Endothelial cell of umbilical vein (primary cell): ENCODE data around the gene TRMT2B. TPM values are rescaled to one million over a fixed set of nuclear protein-coding genes. Genes with fewer than 3 reads are reported as not detected.

Experiments
- BruUV-seq: library from RNA; stranded (reverse); fragments of 400-500 nt; replicated peaks from 2 replicates; lab custom pipeline; 2021; lab: Mats Ljungman, UMichigan
- CTCF ChIA-PET: fragments of 300-600, 350-600 bp; sonication (Branson Sonifier 250); formaldehyde crosslinking; loops from one replicate; lab custom pipeline; 2021; ENCODE audit warnings: antibody characterized with exemption, inconsistent platforms; lab: Charles Lee
- POLR2A ChIA-PET: fragments of 300-600, 350-600 bp; sonication (Branson Sonifier 250); formaldehyde crosslinking; loops from one replicate; lab custom pipeline; 2021; ENCODE audit warnings: antibody characterized with exemption, inconsistent platforms; lab: Charles Lee
- DNase-seq: peaks from one replicate; pipeline ENCODE4 v3.0.0-alpha.2; 2011; ENCODE audit warnings: low read depth, low spot score
- FAIRE-seq: peaks from 2 replicates; lab custom pipeline; 2011; peaks lifted over from hg19 to GRCh38; lab: Jason Lieb, UNC
- H2AFZ ChIP-seq: 2 replicates; pipeline ENCODE4 v1.6.0; 2012; ENCODE audit warnings: low read depth, low read length, control low read depth, inconsistent platforms
- H3K27ac ChIP-seq: 2 replicates; pipeline ENCODE4 v1.5.1; 2011; ENCODE audit warnings: low read depth, mild to moderate bottlenecking, control low read depth, low read length, moderate library complexity; ENCODE audit not compliant: insufficient read depth
- H3K27me3 ChIP-seq, 2 experiments: 2 replicates each; pipeline versions ENCODE4 v1.6.0 to v1.6.1; 2011; ENCODE audit warnings: low read length in 2 of 2, mixed read lengths in 1 of 2; ENCODE audit not compliant: control insufficient read depth in 2 of 2, insufficient read depth in 2 of 2
- H3K36me3 ChIP-seq, 2 experiments: 2 replicates in 1 of 2; 3 replicates in 1 of 2; pipeline ENCODE4 v1.5.1; 2011; ENCODE audit warnings: low read length in 2 of 2, mild to moderate bottlenecking in 1 of 2, moderate library complexity in 1 of 2; ENCODE audit not compliant: control insufficient read depth in 2 of 2, insufficient read depth in 2 of 2; ENCODE audit errors: extremely low read depth in 1 of 2
- H3K4me1 ChIP-seq: 3 replicates; pipeline ENCODE4 v1.5.1; 2011; ENCODE audit warnings: mild to moderate bottlenecking, low read length; ENCODE audit not compliant: control insufficient read depth, insufficient read depth; ENCODE audit errors: extremely low read depth
- H3K4me2 ChIP-seq: 2 replicates; pipeline ENCODE4 v1.6.1; 2011; ENCODE audit warnings: low read length, control low read depth, mixed read lengths; ENCODE audit not compliant: insufficient read depth
- H3K4me3 ChIP-seq, 3 experiments: fragments of 200-600 bp in 1 of 3; sonication (generic), shearing (Covaris generic) in 1 of 3; replicated peaks in 1 of 3; 2 replicates each; pipeline ENCODE4 v1.5.1; 2011 to 2016; ENCODE audit warnings: control low read depth in 3 of 3, low read length in 3 of 3, mild to moderate bottlenecking in 2 of 3, inconsistent platforms in 1 of 3, low read depth in 1 of 3, moderate library complexity in 1 of 3; ENCODE audit not compliant: insufficient read depth in 1 of 3
- H3K79me2 ChIP-seq: 2 replicates; pipeline ENCODE4 v1.6.0; 2012; ENCODE audit warnings: low read length, inconsistent platforms; ENCODE audit not compliant: control insufficient read depth, insufficient read depth
- H3K9ac ChIP-seq: replicated peaks from 2 replicates; pipeline ENCODE3; 2011; ENCODE audit warnings: low read length, control low read depth; ENCODE audit not compliant: insufficient read depth; ENCODE audit errors: extremely low read depth
- H3K9me1 ChIP-seq: replicated peaks from 3 replicates; pipeline ENCODE4 v1.6.0; 2011; ENCODE audit warnings: mild to moderate bottlenecking, low read length; ENCODE audit not compliant: control insufficient read depth, insufficient read depth; ENCODE audit errors: extremely low read depth
- H3K9me3 ChIP-seq: replicated peaks from 2 replicates; pipeline ENCODE4 v1.5.1; 2012; ENCODE audit warnings: low read length, inconsistent platforms; ENCODE audit not compliant: control insufficient read depth, insufficient read depth
- H4K20me1 ChIP-seq: replicated peaks from 2 replicates; pipeline ENCODE3; 2011; ENCODE audit warnings: mild to moderate bottlenecking, low read length; ENCODE audit not compliant: control insufficient read depth, insufficient read depth; ENCODE audit errors: extremely low read depth
- CTCF ChIP-seq, 2 donors: IDR thresholded peaks; 1 replicate in 1 of 2; 2 replicates in 1 of 2; pipeline ENCODE4 v1.5.1; 2011; ENCODE audit warnings: low read length in 2 of 2, mild to moderate bottlenecking in 2 of 2, moderate library complexity in 2 of 2, control low read depth in 1 of 2, inconsistent platforms in 1 of 2, low read depth in 1 of 2; ENCODE audit not compliant: insufficient read depth in 1 of 2; ENCODE audit errors: extremely low read depth in 1 of 2
- FOS ChIP-seq: IDR thresholded peaks from 2 replicates; pipeline ENCODE4 v1.6.1; 2011; ENCODE audit warnings: mild to moderate bottlenecking, low read length, moderate library complexity, borderline replicate concordance; ENCODE audit not compliant: insufficient read depth
- GATA2 ChIP-seq: IDR thresholded peaks from 2 replicates; pipeline ENCODE4 v1.7.0; 2011; ENCODE audit warnings: low read depth, mild to moderate bottlenecking, moderate library complexity, mixed read lengths, low read length; ENCODE audit not compliant: insufficient read length, insufficient read depth
- JUN ChIP-seq: IDR thresholded peaks from 2 replicates; pipeline ENCODE4 v1.6.1; 2011; ENCODE audit warnings: borderline replicate concordance, low read depth; ENCODE audit not compliant: insufficient read length, insufficient read depth
- MAX ChIP-seq: IDR thresholded peaks from 2 replicates; pipeline ENCODE4 v1.6.1; 2011; ENCODE audit not compliant: insufficient read depth, insufficient read length
- MYC ChIP-seq: IDR thresholded peaks from one replicate; pipeline ENCODE4 v1.6.1; 2011; ENCODE audit warnings: mild to moderate bottlenecking, low read depth, low read length
- POLR2A ChIP-seq: IDR thresholded peaks from 2 replicates; pipeline ENCODE4 v1.6.1; 2012; ENCODE audit warnings: low read depth, mild to moderate bottlenecking, control low read depth, low read length
- POLR2AphosphoS5 ChIP-seq: IDR thresholded peaks from 2 replicates; pipeline ENCODE4 v1.6.1; 2012; ENCODE audit warnings: low read depth, mild to moderate bottlenecking, control low read depth, low read length, moderate library complexity; ENCODE audit not compliant: insufficient read depth
- dilution Hi-C: fragments of 300-500 bp; cut with MboI; formaldehyde crosslinking; loops from one replicate; pipeline ENCODE4 v1.15.0; 2019; ENCODE audit warnings: low sequenced_read_pairs; ENCODE audit not compliant: extremely low pct_ligation_motif_present
- intact Hi-C: fragments of 100-400 bp; cut with micrococcal nuclease; formaldehyde crosslinking; loops from one replicate; pipeline ENCODE4 v1.10.0; 2022
- polyA plus RNA-seq, 4 experiments: library from polyadenylated mRNA; depleted of rRNA in 3 of 4; stranded (reverse) in 3 of 4; unstranded in 1 of 4; fragments of >200 nt; gene quantifications; 2 replicates each; pipeline versions ENCODE4 v1.2.1 to v1.2.3, GENCODE V29; 2011 to 2012; ENCODE audit warnings: missing spikeins in 1 of 4
- total RNA-seq: library from RNA; stranded (reverse); gene quantifications from 2 replicates; pipeline ENCODE4 v1.2.3, GENCODE V29; 2021

Gene TRMT2B
- total and polyA plus RNA-seq, 2 donors (not counting 3 experiments of a cell fraction or from before 2014, with no cell fraction given): 18.3 to 21.3 TPM

- H3K9ac ChIP-seq: no peak overlapping the region
- H3K4me3 ChIP-seq: no peak overlapping the region
- H3K27ac ChIP-seq: no peak overlapping the region
- H3K4me2 ChIP-seq: no peak overlapping the region
- ChIA-PET POLR2A (no interaction called here), CTCF (no interaction called here)
- BruUV-seq: no TSS peak
- H3K4me1 ChIP-seq: no peaks in the 10 kb centered on the region
- intact Hi-C loops (no loop called here), dilution Hi-C loops (no loop called here)
- H3K79me2 ChIP-seq: no peaks in the 10 kb centered on the region
- no peaks in the 10 kb centered on the region for H4K20me1 ChIP-seq
- DNase-seq (no peak), FAIRE-seq (no peak)
- TF ChIP-seq POLR2AphosphoS5 (no peak), MAX (no peak), POLR2A (no peak), FOS (no peak), MYC (no peak), JUN (no peak), GATA2 (no peak), CTCF (IDR thresholded peaks at IDR 0.05; ENCODE audit: extremely low read depth in 1 of 2, insufficient read depth in 1 of 2, low read depth in 1 of 2, low read length in 2 of 2) (no peak)
- H3K9me3 ChIP-seq: no peaks in the 10 kb centered on the region
- H3K27me3 ChIP-seq: no peaks in the 10 kb centered on the region
- no peak overlapping the region for H2AFZ ChIP-seq
- H3K9me1 ChIP-seq: no peaks in the 10 kb centered on the region
- H3K36me3 ChIP-seq: peaks cover 0 to 3% of the 10 kb centered on the region in 2 experiments
Observed at GRCh38 chrX:101037231-101037630, 14.7 kb downstream of the TRMT2B start.
